Thoracic aorta endothelial cell (primary cell): ENCODE measurements around the gene ISCA1. TPM values are rescaled to one million over a fixed set of nuclear protein-coding genes. Genes with fewer than 3 reads are reported as not detected.

Experiments used
- small RNA-seq: library from RNA; depleted of rRNA; stranded (forward); fragments of <200 nt; gene quantifications from one replicate; pipeline ENCODE3, GENCODE V24; 2012
- total RNA-seq: library from RNA; depleted of rRNA; stranded (reverse); fragments of >200 nt; gene quantifications from 2 replicates; pipeline ENCODE4 v1.2.3, GENCODE V29; 2012

ISCA1 gene
- 36.0 TPM in 2 replicates for total RNA-seq

GRCh38 chr9:86282077-86282978, at the start of gene ISCA1:
Gene ISCA1, minus strand, starts transcription at chr9:86282538. Its CDS starts 80 bp downstream, at chr9:86282458.

GRCh38 chr9:86259557-86259956, 22.8 kb downstream of the ISCA1 start, which contains the start of gene C9orf153:
Gene C9orf153, minus strand, starts transcription at chr9:86259657. Its CDS starts 30,054 bp downstream, at chr9:86229603.

Small RNA genes within 50 kb of the gene (small RNA-seq; reads per million reads assigned to genes)
- gene AL137849.1 = not detected
- not detected for gene RN7SKP264

Other genes starting within 250 kb of the ISCA1 start
- 76.7 and 87.0 TPM in 2 replicates for gene GOLM1, start 183.0 kb downstream of the ISCA1 start, total RNA-seq
- 0.22 and 0.27 TPM in 2 replicates for gene C9orf153, start 22.9 kb downstream of the ISCA1 start, total RNA-seq
- 54.1 and 66.5 TPM in 2 replicates for gene TUT7, start 71.9 kb upstream of the ISCA1 start, total RNA-seq